Cardiac septum (tissue), 1 donor: Measurements from ENCODE around the gene NAIP. TPM values are rescaled to one million over a fixed set of nuclear protein-coding genes. Genes with fewer than 3 reads are reported as not detected.
"Not testable (repeated sequence)": the region's sequence is repeated elsewhere in the genome, so short reads cannot be mapped to it uniquely, and the experiment has no call there.

ENCODE experiments used
- DNase-seq: peaks from one replicate; pipeline ENCODE4 v3.0.0-alpha.2; 2020; ENCODE audit warnings: low spot score
- intact Hi-C: fragments of 100-400 bp; cut with DNase I; formaldehyde crosslinking; loops from one replicate; pipeline ENCODE4 v1.14.0; 2022
- long read RNA-seq: library from polyadenylated mRNA; unstranded; transcript quantifications from one replicate; pipeline ENCODE4 v2.0.0, GENCODE V29; 2021
- total RNA-seq: library from RNA; stranded (reverse); fragmentation: NEBNext Ultra II Directional; extraction: Animal tissue kit (Norgen Biotek cat#: 25700); gene quantifications from one replicate; pipeline ENCODE4 v1.2.1, GENCODE V29; 2021
- donor health status: DM: no; HTN: no; CAD: no.

NAIP gene, protein sequence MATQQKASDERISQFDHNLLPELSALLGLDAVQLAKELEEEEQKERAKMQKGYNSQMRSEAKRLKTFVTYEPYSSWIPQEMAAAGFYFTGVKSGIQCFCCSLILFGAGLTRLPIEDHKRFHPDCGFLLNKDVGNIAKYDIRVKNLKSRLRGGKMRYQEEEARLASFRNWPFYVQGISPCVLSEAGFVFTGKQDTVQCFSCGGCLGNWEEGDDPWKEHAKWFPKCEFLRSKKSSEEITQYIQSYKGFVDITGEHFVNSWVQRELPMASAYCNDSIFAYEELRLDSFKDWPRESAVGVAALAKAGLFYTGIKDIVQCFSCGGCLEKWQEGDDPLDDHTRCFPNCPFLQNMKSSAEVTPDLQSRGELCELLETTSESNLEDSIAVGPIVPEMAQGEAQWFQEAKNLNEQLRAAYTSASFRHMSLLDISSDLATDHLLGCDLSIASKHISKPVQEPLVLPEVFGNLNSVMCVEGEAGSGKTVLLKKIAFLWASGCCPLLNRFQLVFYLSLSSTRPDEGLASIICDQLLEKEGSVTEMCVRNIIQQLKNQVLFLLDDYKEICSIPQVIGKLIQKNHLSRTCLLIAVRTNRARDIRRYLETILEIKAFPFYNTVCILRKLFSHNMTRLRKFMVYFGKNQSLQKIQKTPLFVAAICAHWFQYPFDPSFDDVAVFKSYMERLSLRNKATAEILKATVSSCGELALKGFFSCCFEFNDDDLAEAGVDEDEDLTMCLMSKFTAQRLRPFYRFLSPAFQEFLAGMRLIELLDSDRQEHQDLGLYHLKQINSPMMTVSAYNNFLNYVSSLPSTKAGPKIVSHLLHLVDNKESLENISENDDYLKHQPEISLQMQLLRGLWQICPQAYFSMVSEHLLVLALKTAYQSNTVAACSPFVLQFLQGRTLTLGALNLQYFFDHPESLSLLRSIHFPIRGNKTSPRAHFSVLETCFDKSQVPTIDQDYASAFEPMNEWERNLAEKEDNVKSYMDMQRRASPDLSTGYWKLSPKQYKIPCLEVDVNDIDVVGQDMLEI (N-terminal part only)
- 9.2 TPM for total RNA-seq
- long read RNA-seq, full-length matches to known transcripts: 2 of 11 reads
- long read RNA-seq, partial matches to known transcripts: 1 of 11 reads
- long read RNA-seq, other reads (novel, unspliced or antisense): 8 of 11 reads

DNA sequence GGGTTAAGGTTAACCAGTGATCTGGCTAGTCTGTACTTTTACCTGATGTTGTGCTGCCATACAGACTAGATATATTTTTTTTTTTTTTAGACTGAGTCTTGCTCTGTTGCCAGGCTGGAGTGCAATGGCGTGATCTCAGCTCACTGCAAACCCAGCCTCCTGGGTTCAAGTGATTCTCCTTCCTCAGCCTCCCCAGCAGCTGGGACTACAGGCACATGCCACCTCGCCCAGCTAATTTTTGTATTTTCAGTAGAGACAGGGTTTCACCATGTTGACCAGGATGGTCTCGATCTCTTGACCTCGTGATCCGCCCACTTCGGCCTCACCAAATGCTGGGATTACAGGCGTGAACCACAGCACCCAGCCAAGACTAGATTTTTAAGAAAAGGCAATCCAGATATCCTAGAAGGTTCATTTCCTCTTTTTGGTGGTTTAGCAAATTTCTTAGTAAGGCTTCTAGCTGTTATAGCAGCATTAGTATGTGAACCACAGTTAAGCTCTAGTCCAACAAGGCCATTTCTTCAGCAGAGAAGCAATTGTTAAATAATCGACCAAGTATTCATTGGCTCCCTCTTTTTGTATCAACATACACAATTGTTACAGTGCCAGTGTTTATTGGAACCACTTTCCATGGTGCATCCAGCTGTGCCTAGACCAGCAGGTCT, at the start of gene NAIP:
Gene NAIP (minus strand): TSS at position 51 of the 665 bp plus-strand sequence. CDS start 12,424 bp downstream, outside the sequence.
- intact Hi-C loops, DNase-seq: not testable (repeated sequence)

DNA sequence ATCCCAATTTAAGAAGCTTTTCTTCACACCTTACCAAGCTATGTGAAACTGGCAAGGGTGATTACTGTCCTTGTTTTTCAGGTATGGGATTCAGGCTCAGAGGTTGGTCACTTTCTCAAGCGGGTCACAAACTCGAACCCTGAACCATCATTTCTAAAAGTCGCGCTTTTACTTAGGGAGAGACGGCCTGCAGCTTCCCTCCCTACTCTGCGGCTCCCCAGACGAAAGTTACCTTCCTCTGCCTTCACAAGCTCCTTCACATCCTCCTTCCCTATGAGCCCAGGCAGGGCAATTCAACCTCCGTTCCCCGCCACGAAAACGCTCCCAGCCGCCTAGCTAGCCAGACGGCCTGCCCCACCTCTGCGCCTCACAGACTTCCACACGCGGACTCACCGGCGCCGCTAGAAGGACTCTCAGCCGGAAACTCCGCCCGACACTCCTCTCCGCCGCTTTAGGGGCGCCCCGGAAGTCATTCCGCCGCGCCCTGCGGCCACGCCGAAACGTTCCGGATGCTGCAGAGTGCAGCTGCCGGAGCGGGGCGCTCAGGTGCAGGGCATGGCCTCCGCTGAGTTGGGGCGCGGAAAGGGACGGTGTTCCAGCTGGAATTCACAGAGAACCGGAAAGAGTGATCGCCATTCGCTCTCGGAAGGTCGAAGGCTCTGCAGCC, 42.3 kb upstream of the NAIP start, which contains the start of gene GTF2H2:
Gene GTF2H2 (minus strand): TSS at position 415 of the 667 bp plus-strand sequence. CDS start 4,913 bp downstream, outside the sequence.
- intact Hi-C loops, DNase-seq: not testable (repeated sequence)

DNA sequence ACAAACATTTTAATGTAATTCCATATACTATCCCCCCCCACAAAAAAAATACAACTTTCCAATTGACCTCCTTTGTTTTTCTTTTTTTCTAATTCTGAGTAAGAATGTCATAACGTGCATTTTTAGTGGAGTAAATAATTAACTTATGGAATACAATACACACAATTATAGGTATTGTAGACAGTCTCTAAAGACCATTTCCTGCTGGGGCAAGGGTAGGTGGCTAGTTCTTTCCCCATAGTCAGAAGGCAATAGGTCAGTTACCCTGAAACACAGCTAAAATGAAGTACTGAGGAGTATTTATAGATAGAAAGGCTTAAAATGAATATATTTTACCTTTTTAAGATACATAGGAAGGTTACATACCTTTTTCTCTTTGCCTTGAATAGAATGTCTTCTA, 36.2 kb upstream of the NAIP start:
- intact Hi-C loops: not testable (repeated sequence)

DNA sequence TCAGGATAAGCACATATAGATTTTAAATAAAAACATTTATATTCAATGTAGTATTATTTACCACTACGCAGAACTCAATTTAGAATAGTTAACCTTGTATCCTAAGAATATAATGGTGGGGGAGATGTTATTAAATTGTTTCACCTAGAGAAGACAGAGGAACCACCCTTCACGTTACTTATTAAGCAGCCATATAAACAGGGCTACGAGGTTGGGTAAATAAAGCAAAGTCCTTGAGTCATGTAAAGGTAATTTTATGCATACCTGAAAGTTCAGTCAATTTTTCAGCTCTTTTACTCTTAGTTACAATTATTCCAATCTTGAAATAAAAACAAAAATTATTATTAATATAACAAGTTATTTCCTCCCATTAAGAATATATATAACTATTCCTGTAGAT, 34.3 kb upstream of the NAIP start:
- intact Hi-C loops, DNase-seq: not testable (repeated sequence)

More for the DNA sequence above, 36.2 kb upstream of the NAIP start:
- not testable (repeated sequence) for DNase-seq

DNA sequence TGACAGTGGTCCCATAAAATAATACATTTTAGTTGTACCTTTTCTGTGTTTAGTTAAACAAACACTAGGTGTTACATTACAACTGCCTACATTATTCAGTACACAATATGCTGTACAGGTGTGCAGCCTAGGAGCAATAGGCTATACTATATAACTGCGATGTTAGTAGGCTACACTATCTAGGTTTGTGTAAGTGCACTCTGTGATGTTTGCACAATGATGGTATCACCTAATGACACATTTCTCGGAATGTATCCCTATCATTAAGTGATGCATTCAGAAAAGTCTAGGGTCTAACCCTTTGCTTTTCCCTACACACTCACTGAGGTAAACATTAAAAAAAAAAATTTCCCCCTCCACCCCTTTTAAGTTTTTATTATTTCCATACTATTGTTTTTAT, 19.7 kb upstream of the NAIP start:
- intact Hi-C loops, DNase-seq: not testable (repeated sequence)

DNA sequence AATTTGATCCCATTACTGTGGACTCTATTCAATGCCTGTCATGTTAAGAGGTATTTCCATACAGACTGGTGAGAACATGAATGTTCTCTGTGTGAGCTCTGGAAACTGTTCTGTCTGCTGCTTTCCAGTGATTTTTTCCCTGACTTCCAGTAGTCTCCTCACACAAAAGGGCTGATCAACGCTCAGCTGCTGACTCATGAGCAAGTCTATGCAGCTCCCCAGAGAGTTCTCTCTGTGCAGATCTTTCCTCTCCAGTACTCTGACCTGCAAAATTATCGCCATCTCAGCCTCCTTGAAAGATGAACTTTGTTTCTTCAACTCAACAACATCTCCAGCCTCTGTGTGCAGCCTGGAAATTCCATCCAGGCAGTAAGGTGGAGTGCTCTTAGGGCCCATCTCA, 19.0 kb upstream of the NAIP start:
- DNase-seq, intact Hi-C loops: not testable (repeated sequence)

DNA sequence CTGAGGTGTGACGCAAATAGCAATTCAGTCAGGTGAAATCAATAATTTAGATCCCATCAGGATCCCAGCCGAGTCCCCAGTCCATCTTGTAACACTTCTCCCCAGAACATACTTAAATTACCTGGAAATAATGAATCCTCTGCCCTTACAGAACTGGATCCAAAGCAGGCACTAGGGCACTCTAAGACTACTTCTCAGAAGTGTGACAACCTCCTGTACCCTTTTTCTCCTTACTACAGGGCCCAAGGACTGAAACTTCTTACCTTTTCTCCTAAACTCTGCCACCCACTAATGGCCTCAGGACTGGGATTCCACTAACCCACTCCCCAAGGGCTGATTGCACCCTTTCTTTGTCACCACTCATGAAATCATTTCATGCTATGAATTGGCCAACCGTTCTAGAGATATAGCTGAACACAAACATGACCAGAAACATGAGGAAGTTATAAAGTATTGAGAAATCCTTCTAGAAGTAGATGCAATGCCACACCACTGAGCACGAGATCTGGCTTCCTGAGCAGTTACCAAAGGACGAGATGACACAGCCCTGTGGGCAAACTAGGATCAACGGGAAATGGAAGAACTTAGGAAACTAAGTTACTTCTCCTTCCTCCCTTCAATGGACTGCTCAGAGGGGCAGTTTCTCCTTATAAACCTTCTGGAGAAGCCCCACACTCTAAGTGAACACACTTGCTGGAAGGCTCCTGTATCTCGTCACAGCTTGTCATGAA, 6.1 kb upstream of the NAIP start:
- DNase-seq, intact Hi-C loops: not testable (repeated sequence)

DNA sequence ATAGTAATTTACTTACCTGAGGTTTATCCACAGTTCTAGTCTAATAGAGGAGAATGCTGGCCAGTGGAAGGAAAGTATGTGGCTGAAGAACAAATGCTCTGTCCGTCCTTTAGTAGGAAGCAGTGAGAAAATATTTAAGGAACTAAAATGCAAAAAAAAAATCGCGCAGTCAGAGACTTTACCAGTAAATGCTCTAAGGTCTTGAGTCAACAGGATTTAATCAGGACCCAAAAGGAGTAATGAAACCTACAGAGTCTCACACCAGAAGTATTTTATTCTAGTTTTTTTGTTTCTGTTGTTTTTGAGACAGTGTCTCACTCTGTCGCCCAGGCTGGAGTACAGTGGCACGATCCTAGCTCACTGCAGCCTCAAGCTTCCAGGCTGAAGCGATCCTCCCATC, 4.5 kb downstream of the NAIP start:
- DNase-seq, intact Hi-C loops: not testable (repeated sequence)

DNA sequence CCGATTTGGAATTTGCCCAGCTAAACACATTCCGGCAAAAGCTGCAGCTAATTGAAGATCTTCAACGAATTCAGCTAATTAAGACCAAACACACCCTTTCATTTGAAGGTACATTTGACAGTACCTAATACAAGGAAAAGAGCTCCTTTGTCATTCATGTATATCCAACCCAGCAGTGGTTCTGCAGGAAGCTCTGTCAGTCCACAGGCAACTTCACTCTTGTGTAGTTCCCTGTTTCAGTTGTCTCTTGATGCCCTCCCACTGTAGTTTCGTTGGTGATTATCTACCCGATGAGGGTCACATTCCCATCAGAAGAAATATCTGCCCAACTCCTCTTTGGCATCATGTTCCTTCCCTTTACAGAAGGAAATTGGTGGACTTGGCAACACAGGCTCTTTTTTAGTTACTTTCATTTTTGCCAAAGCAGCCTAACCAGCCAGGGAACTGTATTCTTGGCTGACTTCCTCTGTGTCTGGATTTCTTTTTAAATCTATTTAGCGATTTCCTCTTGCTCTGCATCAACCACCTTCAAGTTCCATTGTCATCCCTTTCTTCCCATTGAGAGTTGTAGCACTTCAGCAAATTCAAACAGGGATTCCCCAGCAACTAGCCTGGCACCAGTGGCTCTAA, 6.6 kb downstream of the NAIP start:
- intact Hi-C loops, DNase-seq: not testable (repeated sequence)

DNA sequence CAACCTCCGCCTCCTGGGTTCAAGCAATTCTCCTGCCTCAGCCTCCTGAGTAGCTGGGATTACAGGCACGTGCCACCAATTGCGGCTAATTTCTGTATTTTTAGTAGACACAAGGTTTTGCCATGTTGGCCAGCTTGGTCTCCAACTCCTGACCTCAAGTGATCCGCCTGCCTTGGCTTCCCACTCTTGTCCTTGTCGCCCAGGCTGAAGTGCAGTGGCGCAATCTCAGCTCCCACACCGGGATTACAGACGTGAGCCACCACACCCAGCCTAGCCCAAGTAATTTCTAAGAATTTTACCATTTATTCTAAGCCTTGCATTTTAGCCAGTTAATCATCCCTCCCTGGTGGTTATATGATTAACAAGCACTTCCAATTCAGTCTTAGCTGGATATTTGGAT, 11.0 kb downstream of the NAIP start:
- intact Hi-C loops: no loop called here
- no peak for DNase-seq

DNA sequence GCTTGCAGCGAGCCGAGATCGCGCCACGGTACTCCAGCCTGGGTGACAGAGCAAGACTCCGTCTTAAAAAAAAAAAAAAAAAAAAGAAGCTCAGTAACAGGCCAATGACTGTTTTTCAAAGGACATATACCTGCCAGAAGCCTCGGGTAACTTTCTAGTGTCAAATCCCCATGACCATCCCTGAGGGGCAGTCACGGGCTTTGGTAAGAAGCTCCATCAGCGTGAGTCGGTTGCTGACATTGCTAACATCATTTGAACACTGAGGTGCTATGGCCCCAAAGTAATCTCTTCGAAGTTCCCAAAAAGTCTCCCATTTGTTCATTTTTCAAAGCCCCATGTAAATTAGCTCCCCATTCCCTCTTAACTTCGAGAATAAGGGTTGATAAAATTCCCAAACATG, 11.6 kb downstream of the NAIP start:
- no peak for DNase-seq

DNA sequence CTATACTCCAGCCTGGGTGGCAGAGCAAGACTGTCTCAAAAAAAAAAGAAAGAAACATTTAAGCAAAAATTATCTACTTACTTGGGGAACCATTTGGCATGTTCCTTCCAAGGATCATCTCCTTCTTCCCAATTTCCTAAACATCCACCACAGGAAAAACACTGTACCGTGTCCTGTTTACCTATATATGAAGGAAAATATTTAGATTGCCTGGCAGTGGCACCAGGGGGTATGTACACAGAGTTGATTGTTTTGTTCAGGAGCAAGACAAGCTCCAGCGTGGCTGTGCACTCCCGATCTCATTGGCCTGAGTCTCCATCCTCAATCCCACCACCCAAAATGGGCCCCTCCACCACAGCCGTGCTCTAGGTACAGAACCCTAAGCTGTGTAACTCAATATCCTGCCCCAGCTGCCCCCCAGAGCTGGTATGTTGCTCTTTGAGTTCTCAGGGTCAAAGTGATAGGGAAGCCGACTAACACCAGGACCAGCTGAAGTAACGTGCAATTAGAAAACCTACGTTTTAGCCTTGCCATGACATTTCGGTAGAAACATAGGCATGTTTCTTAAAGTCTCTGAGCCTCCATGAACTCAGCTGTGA, 13.8 kb downstream of the NAIP start:
- no peak for DNase-seq
- intact Hi-C loops: no loop called here

More for the DNA sequence above, 11.6 kb downstream of the NAIP start:
- intact Hi-C loops: no loop called here

DNA sequence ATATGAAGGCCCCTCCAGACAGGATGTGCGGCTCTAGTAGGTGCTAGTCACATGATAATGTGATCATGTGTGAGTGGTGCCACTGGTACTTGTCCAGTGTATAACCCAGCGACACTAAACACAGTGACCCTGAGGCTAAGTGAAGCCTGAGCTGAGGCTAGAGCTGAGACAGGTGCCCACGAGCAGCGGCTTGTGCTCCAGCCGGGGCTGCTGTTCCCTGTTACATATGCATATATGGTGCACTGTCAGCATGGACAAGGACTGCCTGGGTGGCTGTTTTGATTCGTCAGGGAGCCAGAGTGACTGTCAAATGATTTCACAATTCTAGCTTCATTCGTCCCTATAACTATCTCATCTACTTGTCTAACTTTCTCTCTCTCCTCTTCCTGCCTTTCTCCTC, 18.2 kb downstream of the NAIP start:
- DNase-seq, intact Hi-C loops: not testable (repeated sequence)

DNA sequence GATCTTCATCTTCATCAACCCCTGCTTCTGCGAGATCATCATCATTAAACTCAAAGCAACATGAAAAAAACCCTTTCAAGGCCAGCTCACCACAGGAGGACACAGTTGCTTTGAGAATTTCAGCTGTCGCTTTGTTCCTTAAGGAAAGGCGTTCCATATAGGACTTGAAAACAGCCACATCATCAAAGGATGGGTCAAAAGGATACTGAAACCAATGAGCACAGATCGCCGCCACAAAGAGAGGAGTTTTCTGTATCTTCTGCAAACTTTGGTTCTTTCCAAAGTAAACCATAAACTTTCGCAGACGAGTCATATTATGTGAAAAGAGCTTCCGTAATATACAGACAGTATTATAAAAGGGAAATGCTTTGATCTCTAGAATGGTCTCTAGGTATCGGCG, 40.3 kb downstream of the NAIP start:
- DNase-seq, intact Hi-C loops: not testable (repeated sequence)

DNA sequence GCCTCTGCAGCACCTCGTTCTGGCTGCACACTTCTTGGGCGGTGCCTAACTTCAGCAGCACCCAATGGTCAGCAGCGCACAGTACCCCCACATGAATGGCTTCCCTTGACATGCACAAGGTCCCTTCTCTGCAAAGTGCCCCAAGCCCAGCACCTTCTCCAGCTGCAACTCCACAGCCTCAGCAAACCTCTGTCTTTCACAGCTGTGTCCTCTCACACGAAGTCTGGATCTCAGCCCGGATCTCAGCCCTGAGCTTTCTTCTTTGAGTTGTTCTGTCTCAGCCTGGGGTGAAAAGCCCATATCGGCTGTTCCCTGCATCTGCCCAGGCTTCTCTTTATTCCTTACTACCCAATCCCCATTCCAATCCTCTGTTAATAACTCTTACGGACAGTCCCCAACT, 57.9 kb downstream of the NAIP start:
- intact Hi-C loops, DNase-seq: not testable (repeated sequence)

DNA sequence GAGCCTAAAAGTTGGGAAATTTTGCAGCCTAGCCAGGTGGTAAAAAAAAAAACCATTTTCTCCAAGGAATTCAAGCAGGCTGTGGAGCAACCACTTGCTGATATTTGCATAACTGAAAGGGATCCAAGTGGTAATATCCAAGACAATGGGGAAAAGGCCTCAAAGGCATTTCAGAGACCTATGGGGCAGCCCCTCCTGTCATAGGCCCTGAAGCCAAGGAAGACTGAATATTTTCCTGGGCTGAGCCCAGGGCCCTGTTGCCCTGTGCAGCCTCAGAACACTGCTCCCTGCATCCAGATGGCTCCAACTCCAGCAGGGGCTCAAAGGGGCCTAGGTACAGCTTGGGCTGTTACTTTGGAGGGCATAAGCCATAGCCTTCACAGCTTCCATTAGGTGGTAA, 60.6 kb downstream of the NAIP start:
- DNase-seq: not testable (repeated sequence)

DNA sequence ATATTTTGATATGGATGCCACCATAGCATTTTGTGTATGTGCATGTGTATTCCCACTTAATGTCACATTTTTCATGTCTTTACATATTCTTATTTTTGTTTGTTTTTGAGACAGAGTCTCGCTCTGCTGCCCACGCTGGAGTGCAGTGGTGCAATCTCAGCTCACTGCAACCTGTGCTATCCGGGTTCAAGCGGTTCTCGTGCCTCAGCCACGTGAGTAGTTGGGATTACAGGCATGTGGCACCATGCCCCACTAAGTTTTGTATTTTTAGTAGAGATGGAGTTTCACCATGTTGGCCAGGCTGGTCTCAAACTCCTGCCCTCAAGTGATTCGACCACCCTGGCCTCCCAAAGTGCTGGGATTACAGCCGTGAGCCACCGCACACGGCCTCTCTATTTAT, 72.1 kb downstream of the NAIP start:
- intact Hi-C loops, DNase-seq: not testable (repeated sequence)

More for the DNA sequence above, 60.6 kb downstream of the NAIP start:
- intact Hi-C loops: not testable (repeated sequence)
